COR-L47 (cell line): ENCODE results near the gene MMD.

ENCODE experiments used
- DNase-seq: peaks from one replicate; lab custom pipeline; 2025; lab: John Stamatoyannopoulos, UW

The MMD gene

DNA sequence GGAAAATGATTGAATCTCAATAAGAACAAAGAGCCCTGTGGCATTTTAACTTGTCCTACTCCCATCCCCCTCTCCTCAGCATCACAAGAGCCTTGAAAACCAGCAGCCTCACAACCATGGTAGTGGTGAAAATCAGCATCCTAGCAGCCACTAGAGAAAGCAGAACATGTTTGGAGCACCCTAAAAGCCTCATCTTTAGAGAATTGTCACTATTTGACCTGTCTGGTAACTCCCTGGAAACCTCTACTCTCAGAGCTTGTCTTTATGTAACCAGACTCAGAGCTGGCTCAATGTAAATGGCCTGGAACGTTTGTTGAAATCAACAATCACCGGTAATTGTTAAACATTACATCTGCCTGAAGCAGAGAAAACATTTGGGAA, 70.8 kb downstream of the MMD start:
- no peak for DNase-seq

- DNase-seq = peak; percentile 23
These were observed 72.8 kb downstream of the MMD start for GRCh38 chr17:55348749-55349354.

DNA sequence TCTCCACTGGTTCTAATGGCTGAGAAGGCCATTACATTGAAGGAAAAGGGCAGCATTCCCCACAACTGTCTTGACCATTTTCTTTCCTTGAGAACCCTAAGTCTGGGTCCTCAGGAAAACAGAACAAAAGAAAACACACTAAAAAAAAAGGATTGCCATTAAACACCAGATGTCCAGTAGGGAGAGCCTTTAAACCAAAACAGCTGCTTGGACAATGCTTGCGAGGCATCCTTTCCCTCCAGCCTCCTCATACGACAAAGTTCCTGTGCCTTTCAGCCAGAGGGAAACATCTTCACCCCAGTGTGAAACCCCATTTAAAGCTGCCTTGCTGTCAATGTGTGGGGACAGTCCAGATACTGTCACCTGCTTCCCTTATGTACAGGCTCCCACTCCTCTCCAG, 74.3 kb downstream of the MMD start:
- no peak for DNase-seq

- DNase-seq = no peak
These were observed 75.0 kb downstream of the MMD start for GRCh38 chr17:55346658-55347057.

DNA sequence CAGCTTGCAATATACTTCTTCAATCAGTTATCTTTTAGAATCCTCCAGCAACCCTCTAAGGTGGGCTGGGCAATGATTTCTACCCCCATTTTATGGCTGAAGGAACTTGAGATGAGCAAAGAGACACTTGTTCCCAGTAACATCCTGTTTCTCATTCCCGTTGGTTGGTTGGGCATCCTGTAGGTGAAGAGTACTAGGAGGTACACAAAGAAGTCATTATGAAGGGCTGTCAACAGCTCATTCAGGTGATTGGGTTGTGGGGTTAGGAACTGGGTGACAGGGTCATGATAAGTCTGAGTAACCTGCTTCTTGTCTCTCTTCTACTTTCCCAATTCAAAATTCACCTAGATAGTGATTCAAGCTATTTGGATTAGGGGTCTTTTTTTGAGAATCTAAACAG, 76.5 kb downstream of the MMD start:
- no peak for DNase-seq

DNA sequence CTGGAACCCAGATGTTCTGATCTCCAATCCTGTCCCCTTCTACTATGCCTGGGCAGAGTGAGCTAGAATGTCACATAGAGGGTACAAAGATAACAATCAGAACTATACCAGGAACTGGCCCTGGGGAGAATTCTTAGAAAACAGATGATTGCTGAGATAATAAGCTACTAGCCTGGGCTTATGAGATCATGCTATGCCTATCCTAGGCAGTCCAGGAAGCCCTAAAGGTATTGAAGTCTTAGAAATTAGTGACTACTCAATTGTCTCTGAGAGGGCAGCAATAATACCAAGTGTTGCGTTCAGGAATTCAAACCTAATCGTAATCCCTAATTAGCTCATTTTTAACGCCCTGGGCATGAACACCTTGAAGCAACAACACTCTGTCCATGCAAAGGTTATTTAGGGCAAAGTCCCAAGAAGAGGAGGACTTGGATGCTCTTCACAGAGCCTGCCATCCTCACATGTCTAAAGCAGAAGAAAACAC, 77.1 kb downstream of the MMD start:
- no peak for DNase-seq

GRCh38 chr17:55343900-55344513, 77.6 kb downstream of the MMD start:
- no peak for DNase-seq

DNA sequence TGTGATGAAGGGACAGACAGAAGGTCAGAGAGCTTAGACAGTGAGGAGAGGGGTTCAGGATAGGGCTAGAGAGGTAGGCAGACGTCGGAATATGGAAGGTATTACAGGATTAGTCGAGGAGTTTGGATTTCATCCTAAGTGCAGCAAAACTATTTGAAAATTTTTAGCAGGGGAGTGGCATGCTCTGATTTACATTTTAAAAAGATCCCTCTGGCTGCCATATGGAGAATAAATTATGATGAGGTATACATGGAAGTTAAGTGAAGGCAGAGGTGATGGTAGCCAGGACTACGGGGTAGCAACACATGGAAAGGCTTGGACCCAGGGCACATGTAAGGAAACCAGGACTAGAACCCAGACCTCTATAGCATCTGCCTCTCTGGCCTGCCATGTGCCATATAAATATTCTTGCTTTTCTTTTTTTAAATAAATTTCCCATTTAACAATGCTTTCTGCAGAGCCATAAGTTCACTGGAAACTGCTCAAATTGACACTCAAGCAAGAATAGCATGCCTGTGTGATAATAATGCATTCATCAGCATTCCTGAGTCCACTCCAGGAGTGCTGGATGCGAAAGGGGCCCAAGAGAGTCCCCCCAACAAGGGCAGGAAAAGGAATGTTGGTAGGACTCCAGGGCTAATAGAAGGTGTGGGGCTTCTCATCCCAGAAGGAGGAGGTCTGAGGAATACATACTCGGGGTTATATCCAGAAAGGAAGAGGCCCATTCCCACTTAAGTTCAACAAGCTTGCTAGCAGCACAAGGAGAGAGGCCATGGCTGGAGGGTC, 78.6 kb downstream of the MMD start:
- DNase-seq = no peak
